ELR (cell line): ENCODE data around the gene ACAP1.
"Not testable (repeated sequence)": the region's sequence is repeated elsewhere in the genome, so short reads cannot be mapped to it uniquely, and the experiment has no call there.

Experiments
- DNase-seq: peaks from one replicate; pipeline ENCODE4 v3.0.0-alpha.2; 2015; ENCODE audit warnings: low read depth

The ACAP1 gene

DNA sequence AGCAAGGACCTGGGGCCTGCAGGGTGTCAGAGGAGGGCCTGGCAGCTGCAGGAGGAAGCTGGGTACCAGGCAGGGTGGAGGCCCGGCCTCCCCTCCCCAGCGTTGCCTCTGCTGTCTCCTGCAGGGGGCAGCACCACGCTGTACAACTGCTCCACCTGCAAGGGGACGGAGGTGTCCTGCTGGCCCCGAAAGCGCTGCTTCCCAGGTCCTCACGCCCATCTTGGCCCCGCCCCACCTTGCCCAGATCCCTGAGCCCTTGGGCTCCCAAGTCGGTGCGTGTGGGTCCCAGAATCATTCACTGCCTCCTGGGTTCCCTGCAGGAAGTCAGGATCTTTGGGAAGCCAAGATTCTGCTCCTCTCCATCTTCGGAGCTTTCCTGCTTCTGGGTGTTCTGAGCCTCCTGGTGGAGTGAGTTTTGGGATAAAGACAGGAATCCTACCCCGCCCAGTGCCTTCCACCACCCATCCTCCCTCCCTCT is 19.8 kb downstream of the ACAP1 start:
- DNase-seq, result peak; percentile 78

DNA sequence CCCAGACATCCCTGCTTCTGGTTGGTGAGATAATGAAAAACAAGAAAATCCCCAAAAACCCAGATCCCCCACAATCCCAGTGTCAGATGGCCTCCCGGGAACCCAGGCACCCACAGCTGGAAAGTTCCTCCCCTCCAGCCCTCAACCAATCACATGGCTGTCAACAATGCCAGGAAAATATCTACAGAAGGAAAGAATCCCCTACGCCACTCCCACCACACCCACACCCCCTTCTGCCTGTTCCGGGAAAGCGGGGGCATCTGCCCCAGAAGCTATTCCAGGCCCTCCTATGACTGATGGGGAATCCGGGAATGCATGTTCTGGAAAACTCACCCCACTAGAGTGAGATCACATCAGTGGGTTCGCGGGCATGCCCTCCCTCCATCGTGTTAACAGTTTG is 20.4 kb downstream of the ACAP1 start:
- DNase-seq, result no peak

DNA sequence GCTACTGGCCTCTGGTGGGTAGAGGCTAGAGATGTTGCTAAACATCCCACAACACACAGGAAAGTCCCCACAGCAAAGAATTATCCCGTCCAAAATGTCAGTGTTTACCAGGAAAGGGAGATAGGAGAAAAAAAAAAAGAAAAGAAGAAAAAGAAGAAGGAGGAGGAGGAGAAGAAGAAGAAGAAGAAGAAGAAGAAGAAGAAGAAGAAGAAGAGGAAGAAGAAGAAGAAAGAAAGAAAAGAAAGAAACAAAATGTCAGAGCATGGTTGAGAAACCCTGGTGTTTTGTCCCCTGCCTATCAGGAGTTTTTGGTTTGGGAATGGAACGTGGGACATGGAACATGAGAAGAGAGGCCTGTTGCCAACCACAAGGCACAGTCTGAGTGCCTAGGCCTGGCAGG is 21.1 kb downstream of the ACAP1 start:
- no peak for DNase-seq

DNA sequence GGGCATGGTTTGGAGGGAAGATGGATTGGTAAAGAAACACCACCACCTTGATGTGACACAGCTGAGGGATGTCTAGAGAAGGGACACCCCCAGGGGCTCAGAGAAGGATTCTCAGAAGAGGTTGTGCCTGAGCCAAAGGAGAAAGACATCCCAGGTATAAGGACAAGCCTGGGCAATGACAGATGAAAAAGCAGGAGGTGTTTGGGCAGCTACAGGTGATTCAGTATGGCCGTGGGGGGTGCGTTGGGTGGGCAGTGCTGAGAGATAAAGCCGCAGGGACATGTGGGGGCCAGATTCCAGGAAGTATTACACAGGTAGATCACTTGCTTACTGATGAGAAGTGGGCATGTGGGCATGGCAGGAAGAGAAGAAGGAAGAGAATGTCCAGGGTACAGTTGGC is 25.6 kb downstream of the ACAP1 start:
- DNase-seq, result no peak

DNA sequence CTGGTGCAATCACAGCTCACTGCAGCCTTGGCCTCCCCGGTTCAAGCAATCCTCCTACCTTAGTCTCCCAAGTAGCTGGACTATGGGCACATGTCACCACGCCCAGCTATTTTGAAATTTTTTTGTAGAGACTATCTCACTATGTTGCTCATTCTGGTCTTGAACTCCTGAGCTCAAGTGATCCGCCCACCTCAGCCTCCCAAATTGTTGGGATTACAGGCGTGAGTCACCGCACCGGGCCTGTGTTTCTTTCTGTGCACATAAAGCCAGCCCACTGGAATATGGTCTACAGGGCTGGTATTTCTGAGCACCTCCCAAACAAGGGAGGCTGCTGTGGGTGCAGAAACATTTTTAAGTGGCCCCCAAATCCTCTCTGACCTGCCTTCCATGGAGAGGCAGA is 27.0 kb downstream of the ACAP1 start:
- peak; percentile 40 for DNase-seq

DNA sequence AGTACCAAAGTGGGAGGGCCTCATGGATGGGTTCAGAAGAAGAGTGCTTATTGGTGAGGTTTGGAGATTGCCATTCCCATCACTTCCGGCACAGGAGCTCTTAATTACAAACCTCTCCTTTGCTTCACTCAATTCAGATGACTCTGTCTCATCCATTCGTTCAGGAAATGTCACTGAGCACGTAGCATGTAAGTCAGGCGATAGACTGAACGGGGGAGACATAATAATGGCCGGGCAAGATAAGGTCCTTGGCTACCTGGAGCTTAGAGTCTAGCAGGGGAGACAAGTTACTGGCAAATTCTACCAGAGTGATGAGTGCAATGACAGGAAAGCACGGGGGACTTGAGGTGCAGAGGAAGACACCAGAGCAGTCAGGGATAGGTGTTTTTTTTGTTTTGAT is 29.6 kb downstream of the ACAP1 start:
- DNase-seq, result not testable (repeated sequence)

DNA sequence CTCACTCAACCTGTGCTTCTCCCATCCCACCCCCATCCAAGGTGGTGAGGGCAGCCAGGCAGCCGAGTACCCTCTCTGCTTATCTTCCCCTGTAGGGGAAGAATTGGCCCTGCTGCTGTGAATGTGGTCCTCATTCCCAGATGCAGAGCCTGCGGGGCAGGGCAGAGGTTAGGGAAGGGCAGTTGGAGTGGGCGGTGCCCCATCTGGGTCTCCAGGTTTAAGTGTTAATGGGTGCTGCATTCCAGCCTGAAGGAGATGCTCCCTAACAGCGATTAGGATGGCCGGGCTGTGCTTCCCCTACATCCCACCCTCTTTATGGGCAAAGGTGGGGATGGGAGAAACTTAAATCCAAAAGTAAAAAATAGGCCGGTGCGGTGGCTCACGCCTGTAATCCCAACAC is 30.8 kb downstream of the ACAP1 start:
- DNase-seq, result no peak

DNA sequence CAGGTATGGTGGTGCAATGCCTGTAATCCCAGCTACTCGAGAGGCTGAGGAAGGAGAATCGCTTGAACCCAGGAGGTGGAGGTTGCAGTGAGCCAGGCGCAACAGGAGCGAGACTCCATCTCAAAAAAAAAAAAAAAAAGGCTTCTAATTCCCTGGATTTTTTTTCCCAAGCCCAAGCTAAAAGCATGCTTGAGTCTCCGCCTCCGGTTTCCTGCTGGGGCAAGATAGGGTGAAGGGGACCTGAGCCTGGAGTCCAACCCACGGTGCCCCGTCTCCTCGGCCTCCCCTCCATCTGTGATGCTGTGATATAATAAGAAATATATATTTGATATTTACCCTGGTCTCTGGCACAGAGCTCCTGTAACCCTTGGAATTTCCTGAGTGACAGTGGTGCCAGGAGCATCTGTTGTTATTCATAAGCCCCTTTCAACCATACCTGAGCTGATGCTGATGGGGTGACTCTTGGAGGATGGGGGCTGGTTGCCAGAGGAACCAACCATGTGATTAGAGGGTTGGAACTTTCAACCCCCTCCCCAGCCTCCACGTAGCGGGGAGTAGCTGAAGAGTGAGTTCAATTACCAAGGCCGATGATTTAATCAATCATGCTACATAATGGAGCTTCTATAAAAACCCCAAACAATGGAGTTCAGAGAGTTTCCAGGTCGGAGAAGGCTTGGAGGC is 31.7 kb downstream of the ACAP1 start:
- DNase-seq, result no peak

DNA sequence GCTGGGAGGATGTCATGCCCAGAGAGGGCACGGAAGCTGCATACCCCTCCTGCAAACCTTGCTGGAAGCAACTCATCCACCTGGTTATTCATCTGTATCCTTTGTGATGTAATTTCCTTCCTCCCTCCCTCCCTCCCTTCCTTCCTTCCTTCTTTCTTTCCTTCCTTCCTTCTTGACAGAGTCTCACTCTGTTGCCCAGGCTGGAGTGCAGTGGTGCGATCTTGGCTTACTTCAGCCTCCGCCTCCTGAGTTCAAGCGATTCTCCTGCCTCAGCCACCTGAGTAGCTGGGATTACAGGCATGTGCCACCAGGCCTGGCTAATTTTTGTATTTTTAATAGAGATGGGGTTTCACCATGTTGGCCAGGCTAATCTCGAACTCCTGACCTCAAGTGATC is 32.3 kb downstream of the ACAP1 start:
- not testable (repeated sequence) for DNase-seq

DNA sequence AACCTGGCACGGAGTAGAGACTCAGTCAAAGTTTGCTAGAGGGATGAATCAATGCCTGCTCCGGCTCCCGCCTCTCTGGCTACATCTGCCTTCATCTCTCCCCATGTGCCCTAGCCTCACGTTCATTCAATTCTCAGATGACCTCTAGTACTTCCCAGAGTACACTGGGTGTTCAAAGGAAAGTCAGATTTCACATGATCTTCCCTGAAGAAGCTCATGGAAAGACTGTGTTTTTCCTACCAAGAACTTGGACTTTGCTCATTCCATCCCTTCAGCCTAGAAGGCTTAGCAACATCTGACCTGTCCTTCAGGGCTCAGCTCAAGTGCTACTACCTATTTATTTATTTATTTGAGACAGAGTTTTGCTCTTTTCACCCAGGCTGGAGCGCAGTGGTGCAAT is 33.5 kb downstream of the ACAP1 start:
- no peak for DNase-seq

DNA sequence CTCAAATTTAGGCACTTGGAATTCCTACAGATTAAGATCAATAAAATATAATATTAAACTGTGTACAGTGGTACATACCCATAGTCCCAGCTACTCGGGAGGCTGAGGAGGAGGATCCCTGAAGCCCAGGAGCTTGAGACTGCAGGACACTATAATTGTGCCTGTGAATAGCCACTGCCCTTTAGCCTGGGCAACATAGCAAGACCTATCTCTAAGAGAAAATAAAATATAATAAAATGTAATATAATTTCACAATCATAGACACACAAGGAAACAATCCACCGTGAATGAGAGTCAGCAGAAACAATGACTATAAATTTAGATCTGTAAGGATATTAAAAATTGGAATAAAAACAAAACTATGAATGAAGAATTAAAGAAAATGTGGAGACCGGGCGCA is 34.5 kb downstream of the ACAP1 start:
- DNase-seq, result no peak

DNA sequence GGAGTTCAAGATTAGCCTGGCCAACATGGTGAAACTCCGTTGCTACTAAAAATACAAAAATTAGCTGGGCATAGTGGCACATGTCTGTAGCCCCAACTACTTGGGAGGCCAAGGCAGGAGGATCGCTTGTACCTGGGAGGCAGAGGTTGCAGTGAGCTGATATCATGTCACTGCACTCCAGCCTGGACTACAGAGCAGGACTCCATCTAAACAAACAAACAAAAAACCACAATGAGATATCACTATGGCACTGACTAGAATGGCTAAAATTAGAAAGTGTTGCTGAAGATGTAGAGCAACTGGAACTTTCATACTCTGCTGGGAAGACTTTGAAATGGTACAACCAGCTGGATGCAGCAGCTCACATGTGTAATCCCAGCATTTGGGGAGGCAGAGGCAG is 38.0 kb downstream of the ACAP1 start:
- DNase-seq, result no peak

DNA sequence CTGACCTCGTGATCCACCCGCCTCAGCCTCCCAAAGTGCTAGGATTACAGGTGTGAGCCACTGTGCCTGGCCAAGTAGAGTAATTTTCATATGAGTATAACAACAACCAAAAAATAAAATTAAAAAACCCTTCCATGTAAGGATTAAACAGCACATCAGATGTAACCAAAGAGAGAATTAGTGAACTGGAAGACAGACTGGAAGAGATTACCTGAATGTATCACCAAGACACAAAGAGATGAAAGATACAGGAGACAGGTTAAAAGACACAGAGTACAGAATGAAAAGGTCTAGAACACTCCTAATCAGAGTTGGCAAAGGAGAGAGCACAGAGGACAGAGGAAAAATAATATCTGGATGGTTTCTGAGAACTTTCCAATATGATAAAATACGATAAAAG is 42.8 kb downstream of the ACAP1 start:
- DNase-seq, result no peak

DNA sequence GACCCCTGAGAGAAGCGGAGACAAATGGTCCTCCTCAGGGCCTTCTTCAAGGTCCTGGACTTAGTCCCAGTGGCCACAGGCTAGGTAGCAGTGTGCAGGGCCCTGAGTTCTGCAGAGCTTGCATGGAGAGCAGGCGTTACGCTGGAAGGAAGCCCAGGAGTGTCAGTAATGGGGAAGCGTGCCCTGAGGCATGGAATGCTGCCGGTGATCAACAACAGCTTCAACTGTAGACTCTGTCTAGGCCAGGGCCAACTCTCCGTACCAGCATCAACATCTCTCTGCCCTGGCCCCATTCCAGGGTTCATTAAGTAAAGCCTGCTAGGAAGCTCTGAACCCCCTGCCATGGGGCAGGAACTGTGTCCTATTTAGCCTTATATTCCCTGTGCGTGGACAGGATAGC is 44.0 kb downstream of the ACAP1 start:
- DNase-seq, result peak; percentile 27

DNA sequence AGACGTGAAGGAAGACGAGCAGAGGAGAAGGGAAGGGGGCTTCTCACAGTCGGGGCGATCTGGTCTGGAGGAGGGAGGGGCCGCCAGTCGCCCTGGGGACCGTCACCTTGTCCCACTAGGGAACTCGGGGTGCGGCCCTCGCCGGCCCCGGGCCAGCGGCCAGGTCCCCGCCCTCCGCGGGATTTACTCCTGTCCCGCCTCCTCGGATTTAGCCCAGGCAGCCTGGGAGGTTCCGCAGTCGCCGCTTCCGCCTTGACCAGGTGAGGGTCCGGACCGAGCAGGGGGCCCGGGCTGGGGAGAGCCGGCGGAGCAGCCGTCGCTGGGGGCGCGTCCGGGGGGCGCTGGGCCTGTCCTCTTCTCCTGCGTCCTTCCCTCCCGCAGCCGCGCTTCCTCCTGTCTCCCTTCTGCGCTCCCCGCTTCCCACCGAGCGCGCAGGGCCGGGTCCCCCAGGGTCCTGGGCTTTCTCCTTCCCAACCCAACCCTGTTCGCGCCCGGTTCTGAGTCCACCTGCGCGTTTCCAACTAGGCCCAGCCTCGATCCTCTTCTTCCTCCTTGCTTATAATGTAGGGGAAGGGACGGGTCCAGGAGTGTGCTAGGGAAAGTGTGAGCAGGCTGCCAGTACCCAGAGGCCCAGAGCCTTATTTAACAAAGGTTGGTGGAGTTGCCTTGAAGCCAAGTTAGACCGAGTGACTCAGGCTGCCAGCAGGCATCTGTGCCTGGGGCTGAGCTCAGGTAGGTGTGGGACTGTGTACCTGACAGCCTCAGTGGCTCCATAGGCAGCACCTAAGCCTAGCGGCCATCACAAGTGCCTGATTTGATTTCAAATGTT is 44.7 kb downstream of the ACAP1 start, which contains the start of gene TNK1:
Gene TNK1, plus strand, starts transcription at position 235 of the 829 bp plus-strand sequence. CDS start 1,838 bp downstream, outside the sequence.
- DNase-seq, result peak; percentile 20

DNA sequence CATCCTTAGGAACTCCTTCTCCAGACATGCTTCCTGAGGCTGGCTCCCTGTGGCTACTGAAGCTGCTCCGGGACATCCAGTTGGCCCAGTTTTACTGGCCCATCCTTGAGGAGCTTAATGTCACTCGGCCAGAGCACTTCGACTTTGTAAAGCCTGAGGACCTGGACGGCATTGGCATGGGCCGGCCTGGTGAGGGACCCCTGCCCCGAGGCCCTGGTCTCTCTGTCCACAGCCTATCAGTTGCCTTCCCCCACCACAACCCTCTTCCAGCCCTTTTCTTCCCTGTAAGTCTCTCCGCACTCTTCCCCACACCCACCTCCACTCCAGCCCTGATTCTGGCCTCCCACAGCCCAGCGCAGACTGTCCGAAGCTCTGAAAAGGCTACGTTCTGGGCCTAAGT is 46.6 kb downstream of the ACAP1 start:
- DNase-seq, result no peak

DNA sequence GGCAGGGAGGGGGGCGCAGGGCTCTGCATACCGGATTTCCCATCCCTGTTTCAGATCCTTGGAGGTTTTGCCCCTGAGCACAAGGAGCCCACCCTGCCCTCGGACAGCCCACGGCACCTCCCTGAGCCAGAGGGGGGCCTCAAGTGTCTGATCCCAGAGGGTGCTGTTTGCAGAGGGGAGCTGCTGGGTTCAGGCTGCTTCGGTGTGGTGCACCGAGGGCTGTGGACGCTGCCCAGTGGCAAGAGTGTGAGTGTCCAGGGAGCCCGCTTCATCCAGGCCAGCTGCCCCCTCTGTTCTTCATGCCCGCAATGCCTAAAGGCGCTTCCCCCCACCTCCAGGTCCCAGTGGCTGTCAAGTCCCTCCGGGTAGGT is 47.0 kb downstream of the ACAP1 start:
- DNase-seq, result no peak

DNA sequence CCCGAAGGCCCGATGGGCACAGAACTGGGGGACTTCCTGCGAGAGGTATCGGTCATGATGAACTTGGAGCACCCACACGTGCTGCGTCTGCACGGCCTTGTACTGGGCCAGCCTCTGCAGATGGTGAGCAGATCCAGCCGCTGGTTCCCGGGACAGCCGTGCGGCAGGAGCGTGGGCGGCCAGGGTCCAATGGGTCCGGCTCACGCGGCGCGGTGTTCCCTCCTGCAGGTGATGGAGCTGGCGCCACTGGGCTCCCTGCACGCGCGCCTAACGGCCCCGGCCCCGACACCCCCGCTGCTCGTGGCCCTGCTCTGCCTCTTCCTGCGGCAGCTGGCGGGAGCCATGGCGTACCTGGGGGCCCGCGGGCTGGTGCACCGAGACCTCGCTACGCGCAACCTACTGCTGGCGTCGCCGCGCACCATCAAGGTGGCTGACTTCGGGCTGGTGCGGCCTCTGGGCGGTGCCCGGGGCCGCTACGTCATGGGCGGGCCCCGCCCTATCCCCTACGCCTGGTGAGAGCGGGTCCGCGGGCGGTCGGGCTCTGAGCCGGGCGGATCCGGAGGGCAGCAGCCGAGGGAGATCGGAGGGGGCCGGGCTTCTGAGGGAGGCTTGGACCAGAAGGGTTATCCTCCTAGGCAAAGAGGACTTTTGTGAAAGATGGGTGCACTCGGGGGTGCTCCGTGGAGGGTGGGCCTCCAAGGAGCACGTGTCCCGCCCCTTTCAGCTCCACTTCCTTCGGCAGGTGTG is 47.6 kb downstream of the ACAP1 start:
- DNase-seq, result peak; percentile 24

DNA sequence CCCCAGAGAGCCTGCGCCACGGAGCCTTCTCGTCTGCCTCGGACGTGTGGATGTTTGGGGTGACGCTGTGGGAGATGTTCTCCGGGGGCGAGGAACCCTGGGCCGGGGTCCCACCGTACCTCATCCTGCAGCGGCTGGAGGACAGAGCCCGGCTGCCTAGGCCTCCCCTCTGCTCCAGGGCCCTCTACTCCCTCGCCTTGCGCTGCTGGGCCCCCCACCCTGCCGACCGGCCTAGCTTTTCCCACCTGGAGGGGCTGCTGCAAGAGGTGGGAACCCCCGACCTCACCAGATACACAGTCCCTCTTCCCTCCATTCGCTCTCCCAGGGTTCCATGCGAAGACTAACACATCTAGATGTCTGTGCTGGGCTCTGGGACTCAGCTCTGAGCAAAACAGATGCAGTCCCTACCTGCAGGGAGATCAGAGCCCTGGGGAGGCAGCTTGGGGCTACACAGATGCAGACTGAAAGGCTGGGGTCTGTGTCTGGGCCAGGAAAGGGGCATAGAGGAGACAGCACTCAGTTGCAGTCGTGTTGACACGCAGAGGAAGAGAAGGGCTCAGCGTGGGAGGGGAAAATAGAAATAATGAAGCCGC is 48.3 kb downstream of the ACAP1 start:
- no peak for DNase-seq

DNA sequence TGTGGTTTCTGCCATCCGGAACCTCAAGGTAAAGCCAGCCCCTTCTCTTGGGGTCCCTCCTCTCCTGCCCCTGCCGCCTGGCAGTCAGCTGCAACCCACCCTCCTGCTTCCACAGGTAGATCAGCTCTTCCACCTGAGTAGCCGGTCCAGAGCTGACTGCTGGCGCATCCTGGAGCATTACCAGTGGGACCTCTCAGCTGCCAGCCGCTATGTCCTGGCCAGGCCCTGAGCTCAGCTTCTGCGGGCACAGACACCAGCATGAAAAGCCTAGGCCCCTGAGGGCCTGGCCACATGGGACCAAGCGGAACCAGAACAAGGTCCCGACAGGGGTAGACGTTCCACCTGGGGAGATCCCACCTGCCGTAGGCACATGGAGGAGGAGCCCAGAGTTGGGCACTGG is 52.5 kb downstream of the ACAP1 start:
- no peak for DNase-seq

DNA sequence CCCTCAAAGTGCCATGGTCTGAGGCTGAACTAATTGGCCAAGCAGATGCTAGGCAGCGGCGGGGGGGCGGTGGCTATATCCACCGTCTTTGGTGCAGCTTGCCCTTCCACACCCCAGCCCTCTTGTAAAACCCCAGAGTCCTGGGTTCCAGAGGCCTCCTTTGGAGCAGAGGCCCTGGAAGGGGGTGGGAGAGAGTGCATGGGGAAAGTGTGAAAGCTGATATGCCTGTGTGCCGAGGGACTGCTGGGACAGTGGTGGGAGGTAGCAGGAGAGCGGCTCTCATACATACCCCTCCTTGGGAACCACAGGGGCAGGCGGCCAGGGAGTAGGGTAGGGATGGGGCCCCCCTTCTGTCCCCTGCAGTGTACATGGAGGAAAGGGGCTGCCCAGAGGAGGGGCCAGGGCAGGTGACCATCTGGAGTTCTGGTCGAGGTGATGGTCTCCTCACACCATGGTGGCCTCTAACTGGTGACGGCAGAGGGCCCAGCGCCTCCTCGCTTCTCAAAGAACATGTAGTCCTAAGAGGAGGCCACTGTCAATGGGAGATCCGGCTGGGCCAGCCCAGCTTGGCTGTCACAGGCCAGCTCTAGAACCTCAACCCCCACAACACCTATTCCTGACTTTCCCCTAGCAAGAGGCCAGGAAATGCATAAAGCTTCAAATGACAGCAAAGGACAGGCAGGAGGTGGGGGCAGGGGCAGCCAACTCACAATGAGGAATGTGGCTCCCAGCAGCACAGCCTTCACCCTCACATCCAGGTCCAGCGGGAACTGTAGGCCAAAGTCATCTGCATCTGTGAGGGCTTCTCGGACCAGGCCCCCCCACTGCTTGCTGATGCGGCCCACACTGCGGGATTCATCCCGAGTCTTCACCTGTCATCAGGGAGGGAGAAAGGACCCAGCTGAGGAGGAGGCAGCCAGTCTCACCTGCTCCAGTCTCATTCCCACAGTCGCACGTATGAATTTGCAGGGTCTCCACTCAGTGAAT is 53.9 kb downstream of the ACAP1 start:
- no peak for DNase-seq
